Dermis blood vessel endothelial cell (primary cell): Measurements from ENCODE around the gene POLR2A. TPM values are rescaled to one million over a fixed set of nuclear protein-coding genes. Genes with fewer than 3 reads are reported as not detected.
A peak's percentile ranks its signal among the peaks of the same experiment; 100 is the strongest.
"Not testable (repeated sequence)": the region's sequence is repeated elsewhere in the genome, so short reads cannot be mapped to it uniquely, and the experiment has no call there.

ENCODE experiments used
- DNase-seq: peaks from one replicate; pipeline ENCODE4 v3.0.0; 2010
- total RNA-seq: library from RNA; depleted of rRNA; stranded (reverse); fragments of >200 nt; gene quantifications from 2 replicates; pipeline ENCODE4 v1.2.3, GENCODE V29; 2014

The POLR2A gene
- total RNA-seq, 1 donor from 2014 or later: 81.2 TPM

GRCh38 chr17:7460850-7461660, 23.1 kb upstream of the POLR2A start:
- no peak for DNase-seq

DNA sequence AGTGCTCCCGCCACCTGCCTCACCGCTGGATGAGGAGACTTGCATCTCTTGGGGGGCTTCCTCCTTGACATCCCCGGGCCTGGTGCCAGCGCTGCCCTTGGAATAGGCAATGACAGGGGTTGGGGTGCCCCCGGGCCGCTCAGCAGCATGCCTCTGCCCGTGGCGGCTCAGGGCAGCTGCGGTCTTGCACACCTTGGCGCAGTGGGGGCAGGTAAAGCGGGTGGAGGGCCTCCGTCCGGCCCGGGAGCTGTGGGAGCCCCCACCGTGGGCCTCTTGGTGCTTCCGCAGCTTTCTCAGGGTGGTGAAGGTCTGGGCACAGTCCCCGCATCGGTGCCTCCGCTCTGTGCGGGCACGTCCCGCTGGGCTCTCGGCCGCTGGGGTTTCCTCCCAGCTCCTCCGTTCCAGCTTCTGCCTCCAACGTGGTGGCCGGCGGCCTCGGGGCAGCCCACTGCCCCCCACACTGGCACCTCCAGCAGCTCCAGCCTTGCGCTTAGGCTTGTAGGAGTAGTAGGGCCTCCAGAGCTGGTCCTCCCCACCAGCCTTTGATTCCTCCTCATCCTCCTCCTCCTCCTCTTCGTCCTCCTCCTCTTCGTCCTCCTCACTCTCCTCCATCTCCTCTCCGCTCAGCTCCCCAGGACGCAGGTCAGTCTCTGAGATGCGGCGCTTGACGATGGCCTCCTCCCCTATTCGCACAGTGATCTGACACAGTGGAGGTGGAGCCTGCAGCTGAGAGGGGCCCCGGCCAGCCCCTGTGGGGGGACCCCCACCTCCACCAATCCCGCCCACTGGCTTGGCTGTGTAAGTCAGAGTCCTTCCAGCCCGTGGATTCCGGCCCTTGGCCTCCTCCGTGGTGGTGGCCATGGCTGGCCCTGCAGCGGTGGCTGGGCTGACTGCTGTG, 21.4 kb upstream of the POLR2A start:
- no peak for DNase-seq

DNA sequence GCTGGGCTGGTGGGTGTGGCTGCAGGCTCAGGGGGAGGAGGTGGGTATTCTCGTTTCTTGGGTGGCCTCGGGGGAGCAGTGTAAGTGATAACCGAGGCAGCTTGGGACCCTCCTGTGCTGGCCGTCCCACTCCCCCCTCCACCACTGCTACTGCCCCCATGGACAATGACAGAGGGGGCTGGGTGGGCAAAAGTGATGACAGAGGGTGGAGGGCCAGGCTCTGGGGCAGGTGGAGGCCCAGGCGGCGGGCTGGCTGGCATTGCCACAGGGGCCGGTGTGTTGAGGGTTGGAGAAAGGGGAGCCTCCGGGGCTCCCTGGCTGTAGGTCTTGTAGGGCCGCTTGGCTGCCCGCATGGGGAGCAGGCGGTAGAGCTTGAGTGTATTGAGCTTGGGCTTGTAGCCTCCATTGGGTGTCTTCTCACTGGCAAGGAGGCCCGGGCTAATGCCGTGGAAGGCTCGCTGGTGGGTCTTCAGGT, 20.8 kb upstream of the POLR2A start:
- no peak for DNase-seq

DNA sequence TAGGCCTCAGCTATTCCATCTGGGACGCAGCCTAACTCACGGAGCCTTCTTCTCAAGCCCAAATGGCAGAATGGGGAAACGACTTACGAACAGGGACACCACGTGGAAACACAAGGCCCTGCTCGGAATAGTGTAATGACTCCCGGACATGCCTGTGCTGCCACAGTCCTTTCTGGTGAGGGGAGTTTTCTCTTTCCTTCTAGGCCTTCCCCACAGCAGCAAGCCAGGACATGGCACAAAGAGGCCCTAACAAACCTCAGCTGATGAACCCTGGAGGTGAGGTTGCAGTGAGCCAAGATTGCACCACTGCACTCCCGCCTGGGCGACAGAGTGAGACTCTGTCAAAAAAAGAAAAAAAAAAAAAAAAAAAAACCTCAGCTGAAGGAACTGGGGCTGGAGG, 20.1 kb upstream of the POLR2A start:
- DNase-seq: no peak

DNA sequence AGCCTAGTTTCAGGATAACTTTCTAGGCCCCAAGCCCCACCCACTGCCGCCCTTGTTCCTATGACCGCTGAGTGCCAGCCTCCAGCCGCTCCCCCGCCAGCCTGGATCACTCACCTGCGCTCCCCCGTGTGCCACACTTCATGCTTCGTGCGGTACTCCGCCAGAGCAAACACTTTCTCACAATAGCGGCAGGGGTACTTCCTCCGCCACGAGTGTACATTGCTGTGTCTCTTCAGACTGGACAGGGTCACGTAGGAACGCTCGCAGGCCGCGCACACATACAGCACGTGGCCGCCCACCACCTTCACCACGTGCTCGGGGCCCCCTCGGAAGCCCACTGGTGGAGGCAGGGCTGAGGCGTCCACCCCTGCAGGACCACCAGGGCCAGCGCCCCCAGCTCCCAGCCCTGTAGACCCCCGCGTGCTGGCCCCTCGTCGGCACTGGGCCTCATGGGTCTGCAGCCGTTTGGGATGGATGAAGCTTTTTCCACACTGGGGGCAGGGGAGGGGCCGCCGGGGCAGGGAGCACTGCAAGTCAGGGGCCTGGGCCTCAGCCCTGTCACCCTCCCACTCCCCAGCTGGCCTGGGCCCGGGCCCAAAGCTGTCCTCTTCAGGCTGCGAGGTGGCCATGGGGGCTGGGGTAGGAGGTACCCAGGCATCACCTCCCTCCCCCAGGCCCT, 18.4 kb upstream of the POLR2A start:
- DNase-seq: no peak

DNA sequence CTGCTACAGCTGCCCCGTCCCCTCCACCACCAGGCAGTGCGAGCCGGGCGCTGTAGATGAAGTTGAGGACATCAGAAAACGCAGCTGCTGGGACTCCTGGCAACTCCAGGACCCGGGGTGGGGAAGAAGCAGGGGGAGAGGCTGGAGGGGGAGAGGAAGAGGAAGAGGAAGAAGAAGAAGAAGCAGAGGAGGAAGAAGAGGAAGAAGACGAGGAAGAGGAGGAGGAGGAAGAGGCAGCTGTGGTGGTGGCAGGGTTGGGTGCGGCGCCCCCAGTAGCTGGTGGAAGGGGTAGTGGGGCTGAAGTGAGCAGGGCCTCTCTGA, 17.9 kb upstream of the POLR2A start:
- DNase-seq: no peak

- DNase-seq: peak; percentile 82
Observed at GRCh38 chr17:7466639-7467341, 17.4 kb upstream of the POLR2A start.

DNA sequence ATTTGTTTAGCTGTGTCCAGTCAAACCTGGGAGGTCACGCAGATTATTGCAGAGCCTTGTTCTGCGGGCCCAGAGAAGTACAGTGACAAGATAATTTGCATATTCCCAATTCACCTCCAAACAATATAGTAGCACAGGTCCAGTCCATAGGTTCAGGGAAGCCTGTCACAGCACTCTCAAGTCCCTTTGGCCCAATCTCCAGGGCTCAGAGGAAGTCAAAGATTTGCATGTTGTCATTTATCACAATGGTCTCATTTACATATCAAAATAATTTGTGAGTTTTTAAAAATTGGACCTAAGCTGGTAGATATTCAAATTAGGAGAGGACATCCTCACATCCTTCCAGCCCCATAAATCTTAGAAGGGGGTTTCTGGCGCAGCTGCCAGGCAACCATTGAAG, 16.7 kb upstream of the POLR2A start:
- DNase-seq: no peak

GRCh38 chr17:7468290-7468689, 15.9 kb upstream of the POLR2A start:
- no peak for DNase-seq

DNA sequence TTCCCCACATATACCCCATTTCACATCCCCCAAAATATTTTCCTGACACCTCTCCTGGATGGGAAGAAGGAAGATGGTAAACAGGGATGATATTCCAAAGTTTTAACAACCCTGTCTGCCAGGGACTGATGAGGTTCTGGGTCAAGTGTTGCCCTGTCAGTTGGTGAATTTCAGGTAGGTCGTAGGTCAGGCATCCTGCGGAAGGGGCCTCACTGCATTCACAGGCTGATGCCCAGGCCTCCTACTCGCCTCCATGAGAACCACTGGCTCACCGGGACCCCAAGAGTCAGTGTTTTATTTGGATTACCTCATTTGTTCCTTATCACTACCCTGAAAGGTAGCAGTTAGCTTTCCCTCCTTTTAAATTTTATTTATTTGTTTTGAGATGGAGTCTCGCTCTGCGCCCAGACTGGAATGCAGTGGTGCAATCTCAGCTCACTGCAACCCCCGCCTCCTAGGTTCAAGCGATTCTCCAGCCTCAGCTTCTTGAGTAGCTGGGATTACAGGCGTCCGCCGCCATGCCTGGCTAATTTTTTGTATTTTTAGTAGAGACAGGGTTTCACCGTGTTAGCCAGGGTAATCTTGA, 15.3 kb upstream of the POLR2A start:
- DNase-seq: no peak

DNA sequence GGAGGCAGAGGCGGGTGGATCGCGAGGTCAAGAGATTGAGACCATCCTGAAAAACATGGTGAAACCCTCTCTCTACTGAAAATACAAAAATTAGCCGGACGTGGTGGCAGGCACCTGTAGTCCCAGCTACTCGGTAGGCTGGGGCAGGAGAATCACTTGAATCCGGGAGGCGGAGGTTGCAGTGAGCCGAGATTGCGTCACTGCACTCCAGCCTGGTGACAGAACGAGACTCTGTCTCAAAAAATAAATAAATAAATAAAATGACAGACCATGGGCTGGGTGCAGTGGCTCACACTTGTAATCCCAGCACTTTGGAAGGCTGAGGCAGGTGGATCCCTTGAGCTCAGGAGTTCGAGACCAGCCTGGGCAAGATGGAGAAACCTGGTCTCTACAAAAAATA, 14.3 kb upstream of the POLR2A start:
- not testable (repeated sequence) for DNase-seq

GRCh38 chr17:7470457-7470973, 13.7 kb upstream of the POLR2A start:
- DNase-seq: not testable (repeated sequence)

- no peak for DNase-seq
Observed at GRCh38 chr17:7471729-7472128, 12.4 kb upstream of the POLR2A start.

DNA sequence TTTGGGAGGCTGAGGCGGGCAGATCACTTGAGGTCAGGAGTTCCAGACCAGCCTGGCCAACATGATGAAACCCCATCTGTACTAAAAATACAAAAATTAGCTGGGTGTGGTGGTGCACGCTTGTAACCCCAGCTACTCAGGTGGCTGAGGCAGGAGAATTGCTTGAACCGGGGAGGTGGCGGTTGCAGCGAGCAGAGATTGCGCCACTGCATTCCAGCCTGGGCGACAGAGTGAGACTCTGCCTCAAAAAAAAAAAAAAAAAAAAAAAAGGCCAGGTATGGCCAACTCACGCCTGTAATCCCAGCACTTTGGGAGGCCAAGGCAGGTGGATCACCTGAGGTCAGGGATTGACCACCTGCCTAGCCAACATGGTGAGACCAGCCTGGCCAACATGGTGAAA, 9.4 kb upstream of the POLR2A start:
- DNase-seq: not testable (repeated sequence)

GRCh38 chr17:7475764-7476422, 8.3 kb upstream of the POLR2A start:
- DNase-seq: peak; percentile 55

GRCh38 chr17:7476494-7476893, 7.7 kb upstream of the POLR2A start:
- DNase-seq: peak; percentile 72

- DNase-seq: no peak
Observed at GRCh38 chr17:7476951-7477350, 7.2 kb upstream of the POLR2A start.

- DNase-seq: peak; percentile 35
Observed at GRCh38 chr17:7477392-7478275, 6.5 kb upstream of the POLR2A start.

GRCh38 chr17:7478276-7479212, 5.6 kb upstream of the POLR2A start:
- DNase-seq: peak; percentile 33
